A673 (cell line): ENCODE measurements around the gene AUP1.

Experiments used
- CTCF ChIP-seq: fragments of 300-800, 200-600 bp; sonication (generic); conservative IDR thresholded peaks from 2 replicates; pipeline ENCODE4 v1.5.1; 2017; ENCODE audit warnings: low read depth, mild to moderate bottlenecking, antibody characterized with exemption, low read length, moderate library complexity, mixed read lengths
- EZH2 ChIP-seq: fragments of 200-600 bp; sonication (generic); IDR thresholded peaks from 2 replicates; pipeline ENCODE4 v1.6.1; 2017; ENCODE audit warnings: borderline replicate concordance, low read depth, mild to moderate bottlenecking, mixed read lengths, antibody characterized with exemption, low read length; ENCODE audit not compliant: poor library complexity, severe bottlenecking

DNA sequence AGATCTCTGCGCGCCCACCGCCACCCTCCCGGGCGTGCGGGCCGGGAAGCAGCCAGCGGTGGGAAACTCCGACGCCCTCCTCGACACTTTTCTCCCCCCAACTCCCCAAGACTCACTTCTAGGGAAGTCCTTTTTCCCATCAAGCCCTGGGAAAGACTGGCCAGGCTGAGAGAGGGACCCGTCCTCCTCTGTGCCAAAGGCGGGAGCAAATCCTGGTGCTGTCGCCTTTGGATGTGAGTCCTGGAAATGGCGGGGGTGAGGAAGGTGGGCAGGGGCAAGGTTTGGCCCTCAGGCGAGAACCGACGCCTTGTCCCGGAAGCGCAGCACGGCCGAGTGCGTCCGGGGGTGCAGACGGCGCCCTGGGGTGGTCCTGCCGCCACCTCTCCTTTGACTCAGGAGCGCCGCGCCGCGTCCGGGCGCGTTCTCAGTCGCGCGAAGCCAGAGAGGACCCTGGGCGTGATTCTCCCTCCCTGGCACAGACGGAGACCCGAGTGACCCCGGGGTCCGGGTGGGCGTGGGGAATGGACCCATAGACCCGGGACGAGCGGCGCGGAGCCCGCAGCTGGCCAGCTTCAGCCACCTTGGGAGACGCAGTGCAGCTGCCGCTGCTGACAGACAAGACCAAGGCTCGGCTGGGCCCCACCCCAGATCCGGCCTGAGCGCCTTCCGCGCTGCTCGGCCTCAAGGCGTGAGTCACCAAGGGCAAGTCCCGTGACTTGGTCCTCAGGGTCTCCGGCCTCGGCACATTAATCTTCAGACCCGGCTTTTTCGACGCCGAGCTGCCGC, 26.6 kb downstream of the AUP1 start:
- TF ChIP-seq EZH2 (no peak), CTCF (no peak)
